HG03108 (cell line): Measurements from ENCODE around the gene ITGB5.

ENCODE experiments used
- ATAC-seq: cut with Tn5 transposase; IDR thresholded peaks from one replicate; pipeline ENCODE4 v1.9.1; 2021; ENCODE audit warnings: moderate library complexity; ENCODE audit not compliant: unreplicated experiment

Gene ITGB5

GRCh38 chr3:124862006-124862405 lies 25.2 kb downstream of the ITGB5 start:
- no peak for ATAC-seq

- no peak for ATAC-seq
These were observed 26.1 kb downstream of the ITGB5 start for GRCh38 chr3:124861041-124861440.

- no peak for ATAC-seq
These were observed 26.6 kb downstream of the ITGB5 start for GRCh38 chr3:124860599-124860998.

- ATAC-seq = no peak
These were observed 28.1 kb downstream of the ITGB5 start for GRCh38 chr3:124859025-124859424.

GRCh38 chr3:124858275-124858674 lies 28.9 kb downstream of the ITGB5 start:
- no peak for ATAC-seq

- no peak for ATAC-seq
These were observed 30.5 kb downstream of the ITGB5 start for GRCh38 chr3:124856677-124857076.

GRCh38 chr3:124854009-124854408 lies 33.2 kb downstream of the ITGB5 start:
- no peak for ATAC-seq

GRCh38 chr3:124853446-124853845 lies 33.7 kb downstream of the ITGB5 start:
- no peak for ATAC-seq

GRCh38 chr3:124851905-124852304 lies 35.3 kb downstream of the ITGB5 start:
- no peak for ATAC-seq

GRCh38 chr3:124851136-124851535 lies 36.0 kb downstream of the ITGB5 start:
- no peak for ATAC-seq

GRCh38 chr3:124850633-124851032 lies 36.5 kb downstream of the ITGB5 start:
- no peak for ATAC-seq

GRCh38 chr3:124850212-124850611 lies 37.0 kb downstream of the ITGB5 start:
- no peak for ATAC-seq

GRCh38 chr3:124848300-124848699 lies 38.9 kb downstream of the ITGB5 start:
- ATAC-seq = no peak

- no peak for ATAC-seq
These were observed 39.3 kb downstream of the ITGB5 start for GRCh38 chr3:124847863-124848262.

- ATAC-seq = no peak
These were observed 40.1 kb downstream of the ITGB5 start for GRCh38 chr3:124847051-124847450.

- no peak for ATAC-seq
These were observed 41.0 kb downstream of the ITGB5 start for GRCh38 chr3:124846189-124846588.

- ATAC-seq = no peak
These were observed 41.8 kb downstream of the ITGB5 start for GRCh38 chr3:124845406-124845805.

- no peak for ATAC-seq
These were observed 43.5 kb downstream of the ITGB5 start for GRCh38 chr3:124843506-124844177.

- no peak for ATAC-seq
These were observed 44.1 kb downstream of the ITGB5 start for GRCh38 chr3:124843047-124843446.

GRCh38 chr3:124841517-124841916 lies 45.6 kb downstream of the ITGB5 start:
- ATAC-seq = no peak

GRCh38 chr3:124840331-124840730 lies 46.8 kb downstream of the ITGB5 start:
- ATAC-seq = no peak

- no peak for ATAC-seq
These were observed 47.3 kb downstream of the ITGB5 start for GRCh38 chr3:124839896-124840295.

GRCh38 chr3:124838963-124839362 lies 48.2 kb downstream of the ITGB5 start:
- no peak for ATAC-seq
